Ammon's horn (tissue), 1 donor: ENCODE results near the gene EFEMP1.

Experiments used
- DNase-seq: peaks from one replicate; pipeline ENCODE4 v3.0.0-alpha.2; 2016; ENCODE audit warnings: low spot score

Gene EFEMP1

GRCh38 chr2:55932843-55933242 lies 9.3 kb upstream of the EFEMP1 start:
- no peak for DNase-seq

GRCh38 chr2:55931281-55931680 lies 7.7 kb upstream of the EFEMP1 start:
- DNase-seq, result no peak

- no peak for DNase-seq
These were observed 5.9 kb upstream of the EFEMP1 start for GRCh38 chr2:55929476-55929875.

DNA sequence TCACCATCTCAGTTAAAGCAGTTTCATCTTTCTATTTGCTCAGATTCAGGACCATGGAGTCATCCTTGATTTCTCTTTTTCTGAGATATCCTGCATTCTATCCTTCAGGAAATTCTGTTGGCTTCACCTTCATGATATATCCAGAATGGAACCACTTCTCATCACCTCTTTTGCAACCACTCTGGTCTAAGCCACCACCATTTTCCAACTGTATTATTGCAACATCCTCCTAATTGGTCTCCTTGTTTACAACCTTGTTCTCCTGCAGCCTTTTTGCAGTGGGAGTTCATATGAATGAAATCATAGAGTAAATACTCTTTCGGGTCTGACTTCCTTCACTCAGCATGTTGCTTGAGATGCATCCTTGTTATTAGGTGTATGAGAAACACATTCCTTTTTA lies 3.4 kb upstream of the EFEMP1 start:
- no peak for DNase-seq

DNA sequence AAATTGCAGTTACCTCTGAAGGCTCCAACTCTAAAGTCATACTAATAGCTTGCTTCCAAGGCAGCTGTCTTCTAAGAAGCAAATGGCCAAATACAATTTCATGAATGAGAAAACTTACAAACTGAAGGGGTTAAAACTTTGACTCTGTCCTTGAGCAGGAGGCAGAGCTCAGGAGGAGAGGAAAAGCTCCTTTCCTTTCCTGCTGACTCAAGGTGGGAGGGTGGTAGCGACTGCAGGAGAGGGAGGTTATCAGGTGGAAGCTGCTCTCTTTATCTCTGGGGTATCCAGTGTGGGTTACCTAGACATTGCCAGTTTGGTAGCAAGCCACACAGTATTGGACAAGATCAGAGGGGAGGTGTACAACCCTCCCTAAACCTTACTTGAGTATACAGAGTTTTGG lies 2.7 kb upstream of the EFEMP1 start:
- no peak for DNase-seq

- no peak for DNase-seq
These were observed 370 bp upstream of the EFEMP1 start for GRCh38 chr2:55923982-55924321.

GRCh38 chr2:55922291-55922907 lies 1.2 kb downstream of the EFEMP1 start:
- no peak for DNase-seq

GRCh38 chr2:55919574-55919973 lies 4.0 kb downstream of the EFEMP1 start:
- no peak for DNase-seq

DNA sequence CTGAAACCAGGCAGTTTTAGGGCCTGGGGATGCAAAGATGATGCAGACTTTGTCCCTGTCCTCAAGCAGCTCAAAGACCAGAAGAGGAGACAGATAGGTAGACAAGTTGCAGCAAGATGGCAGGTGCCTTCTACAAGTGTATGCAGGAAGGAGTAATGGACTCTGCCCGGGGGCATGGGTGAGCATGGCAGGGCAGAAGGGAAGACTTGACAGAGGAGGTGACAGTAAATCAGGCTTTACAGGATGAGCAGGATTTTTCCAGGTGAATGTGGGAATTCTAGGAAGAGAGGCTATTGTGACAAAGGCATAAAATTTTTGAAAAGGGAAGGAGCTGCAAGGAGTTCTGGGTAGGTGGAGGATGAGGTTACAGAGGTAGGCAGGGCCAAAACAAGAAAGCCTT lies 4.7 kb downstream of the EFEMP1 start:
- DNase-seq, result no peak

DNA sequence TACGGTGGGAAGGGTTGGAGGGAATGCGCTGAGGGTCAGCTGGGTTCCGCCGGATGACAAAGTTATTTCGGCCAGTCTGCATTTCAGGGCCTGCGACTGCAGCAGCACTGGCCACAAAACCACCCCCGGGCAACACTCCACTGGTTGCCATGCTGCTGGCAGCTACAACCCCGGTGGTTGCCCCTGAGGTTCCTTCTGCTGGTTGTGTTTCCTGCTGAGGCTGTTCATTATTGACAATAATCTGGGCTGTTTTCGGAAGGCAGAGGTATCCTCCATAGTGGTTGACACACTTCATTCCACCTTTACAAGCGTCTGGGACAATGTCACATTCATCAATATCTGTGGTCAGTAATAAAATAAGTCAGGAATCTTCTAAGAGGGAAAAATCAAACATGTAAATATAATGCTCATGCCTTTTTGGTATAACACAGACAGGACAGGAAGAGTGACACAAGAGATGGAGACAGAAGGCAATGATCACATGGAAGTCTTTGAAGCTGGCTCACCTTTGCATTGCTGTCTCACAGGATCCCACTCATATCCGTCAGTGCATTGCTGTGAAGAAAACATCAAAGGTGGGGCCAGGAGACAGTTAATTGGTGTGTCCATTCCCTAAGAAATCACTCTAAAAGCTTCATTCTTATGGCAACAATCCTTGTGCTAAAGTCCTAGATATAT lies 5.7 kb downstream of the EFEMP1 start:
- no peak for DNase-seq

- DNase-seq, result no peak
These were observed 6.5 kb downstream of the EFEMP1 start for GRCh38 chr2:55917117-55917516.

- DNase-seq, result no peak
These were observed 7.0 kb downstream of the EFEMP1 start for GRCh38 chr2:55916473-55917049.

- no peak for DNase-seq
These were observed 8.8 kb downstream of the EFEMP1 start for GRCh38 chr2:55914786-55915185.

DNA sequence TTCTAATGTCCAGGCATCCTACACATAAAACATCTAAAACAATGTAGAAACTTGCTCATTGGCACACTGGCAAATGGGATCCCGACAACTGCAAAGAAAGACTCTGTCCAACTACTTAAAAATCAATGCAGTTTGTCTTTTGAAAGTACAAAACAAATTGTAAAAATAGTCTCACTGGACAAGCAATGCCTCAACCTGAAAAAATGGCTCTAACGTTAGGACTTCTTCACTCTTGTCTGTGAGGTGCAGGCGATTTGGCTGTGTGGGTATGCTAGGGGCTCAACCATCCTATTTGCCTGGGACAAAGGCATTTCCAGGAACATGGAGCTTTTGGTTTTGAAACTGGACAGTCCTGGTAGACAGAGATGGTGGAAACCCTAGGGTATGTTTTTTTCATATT lies 10.7 kb downstream of the EFEMP1 start:
- no peak for DNase-seq

GRCh38 chr2:55910077-55910476 lies 13.5 kb downstream of the EFEMP1 start:
- no peak for DNase-seq

DNA sequence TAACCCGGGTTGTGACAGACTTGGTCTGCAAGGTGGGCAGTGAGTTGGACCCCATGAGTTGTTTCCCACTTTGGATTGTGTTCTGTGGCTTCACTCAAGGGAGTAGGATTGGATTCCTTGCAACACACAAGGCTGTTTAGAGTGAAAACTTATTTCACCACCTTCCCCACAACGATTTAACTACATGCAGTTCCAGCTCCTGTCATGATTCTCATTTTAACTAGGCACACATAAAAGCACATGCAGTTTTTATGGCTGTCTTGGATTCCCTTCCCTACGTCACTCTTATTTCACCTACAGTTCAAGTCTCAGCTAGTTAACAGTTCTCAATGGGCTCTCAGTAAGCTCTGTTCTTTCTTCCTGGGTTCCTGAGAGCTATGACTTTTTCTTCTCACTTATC lies 15.9 kb downstream of the EFEMP1 start:
- no peak for DNase-seq

DNA sequence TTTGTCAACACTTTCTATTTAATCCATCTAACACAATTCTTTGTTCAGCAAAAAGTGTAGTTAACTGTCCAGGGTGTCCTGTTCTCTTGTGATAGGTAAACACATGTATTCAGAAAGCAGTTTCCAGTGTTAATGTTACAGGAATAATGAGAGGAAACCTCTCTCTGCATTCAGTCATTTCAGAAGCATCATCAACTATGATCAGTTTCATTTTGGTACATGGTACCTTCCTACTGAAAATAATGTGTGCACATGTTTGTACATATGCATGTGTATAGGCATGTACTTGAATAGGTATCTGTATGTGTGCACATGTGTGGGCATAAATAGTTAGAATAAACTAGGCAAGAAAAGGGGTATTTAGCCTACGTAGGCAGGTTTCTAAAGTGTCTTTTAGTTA lies 16.6 kb downstream of the EFEMP1 start:
- DNase-seq, result no peak

GRCh38 chr2:55903727-55904126 lies 19.9 kb downstream of the EFEMP1 start:
- no peak for DNase-seq

- no peak for DNase-seq
These were observed 20.6 kb downstream of the EFEMP1 start for GRCh38 chr2:55902971-55903370.

GRCh38 chr2:55902429-55902828 lies 21.2 kb downstream of the EFEMP1 start:
- DNase-seq, result no peak

DNA sequence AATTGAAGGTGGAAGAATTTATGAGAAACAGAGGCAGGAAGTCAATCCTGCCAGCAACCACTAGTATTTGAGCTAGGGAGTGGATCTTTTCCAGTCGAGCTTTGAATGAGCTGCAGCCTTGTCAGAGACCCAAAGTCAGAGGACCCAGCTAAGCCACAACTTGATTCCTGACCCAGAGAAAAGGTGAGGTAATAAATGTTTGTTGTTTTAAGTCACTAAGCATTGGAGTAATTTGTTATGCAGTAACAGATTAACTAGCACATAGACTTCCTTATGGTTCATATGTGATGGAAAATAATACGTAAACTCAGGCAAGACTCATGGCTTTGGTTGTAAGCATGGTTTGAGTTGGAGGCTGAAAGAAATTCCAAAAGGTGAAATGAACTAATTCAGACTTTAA lies 21.6 kb downstream of the EFEMP1 start:
- DNase-seq, result no peak

DNA sequence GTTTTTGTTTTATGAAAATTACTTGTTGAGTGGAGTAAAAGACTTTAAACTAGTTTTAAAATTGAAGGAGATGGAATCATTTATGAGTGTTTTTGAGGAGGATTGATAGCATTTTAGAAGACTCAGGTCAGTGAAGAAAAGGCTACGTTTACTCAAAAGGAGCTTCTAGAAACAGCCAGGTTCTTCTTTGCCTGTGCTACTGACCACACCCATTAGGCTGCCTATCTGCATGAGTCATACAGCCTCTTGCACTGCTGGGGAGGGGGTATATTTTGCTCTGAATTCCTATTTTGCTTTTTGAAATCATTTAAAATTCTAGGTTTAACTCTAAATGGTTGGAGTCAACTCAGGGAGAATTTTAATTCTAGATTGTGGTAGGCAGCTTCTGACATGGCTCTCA lies 22.3 kb downstream of the EFEMP1 start:
- no peak for DNase-seq

DNA sequence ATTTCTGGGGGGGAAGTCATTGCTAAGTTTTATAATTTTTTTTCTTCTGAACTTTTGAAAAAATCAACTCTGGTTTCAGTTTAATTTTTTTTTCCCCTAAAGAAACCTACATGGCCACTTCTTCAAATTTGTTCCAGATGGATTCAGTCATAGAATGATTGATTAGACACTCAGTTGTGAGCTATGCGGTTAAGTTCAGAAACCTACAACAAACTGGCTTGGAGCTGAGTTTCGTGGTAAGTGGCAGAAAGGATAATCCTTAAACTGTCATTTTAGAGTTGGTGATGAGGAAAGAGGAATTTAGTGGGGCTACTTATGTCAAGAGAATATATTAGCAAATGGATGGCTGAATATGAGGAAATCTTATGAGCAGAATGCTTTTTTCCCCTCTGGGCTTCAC lies 23.7 kb downstream of the EFEMP1 start:
- DNase-seq, result no peak
